Measurements from ENCODE around the gene GSTM4. TPM values are rescaled to one million over a fixed set of nuclear protein-coding genes. Genes with fewer than 3 reads are reported as not detected.
A peak's percentile ranks its signal among the peaks of the same experiment; 100 is the strongest.

The GSTM4 gene
- total RNA-seq, 4 donors from 2014 or later = 16.3 to 47.0 (median 35.2) TPM

DNA sequence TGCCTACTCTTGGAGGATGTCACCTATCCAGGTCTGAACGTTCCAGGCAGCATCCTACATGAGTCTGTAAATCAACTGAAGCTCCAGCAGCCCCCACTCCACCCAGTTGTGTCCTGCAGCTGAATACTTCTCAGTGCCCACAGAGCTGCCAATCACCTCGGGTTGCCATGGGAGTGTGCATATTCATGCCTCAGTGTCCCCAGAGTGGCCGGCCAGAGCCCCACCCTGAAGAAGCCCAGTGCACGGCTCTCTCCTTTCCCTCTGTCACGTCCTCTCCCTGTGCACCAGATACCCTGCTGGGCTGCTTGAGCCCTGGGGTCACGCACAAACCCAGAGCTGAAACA is 16.1 kb upstream of the GSTM4 start:
- Histone ChIP-seq H3K36me3 (no peaks in the 10 kb centered on the region), H3K27ac (no peak overlapping the region), H3K9me3 (no peaks in the 10 kb centered on the region), H3K27me3 (no peaks in the 10 kb centered on the region), H3K4me3 (no peak overlapping the region), H3K4me1 (peaks cover 0 to 29% (median 11%) of the 10 kb centered on the region in 4 donors)
- TF ChIP-seq, protein P1, sequence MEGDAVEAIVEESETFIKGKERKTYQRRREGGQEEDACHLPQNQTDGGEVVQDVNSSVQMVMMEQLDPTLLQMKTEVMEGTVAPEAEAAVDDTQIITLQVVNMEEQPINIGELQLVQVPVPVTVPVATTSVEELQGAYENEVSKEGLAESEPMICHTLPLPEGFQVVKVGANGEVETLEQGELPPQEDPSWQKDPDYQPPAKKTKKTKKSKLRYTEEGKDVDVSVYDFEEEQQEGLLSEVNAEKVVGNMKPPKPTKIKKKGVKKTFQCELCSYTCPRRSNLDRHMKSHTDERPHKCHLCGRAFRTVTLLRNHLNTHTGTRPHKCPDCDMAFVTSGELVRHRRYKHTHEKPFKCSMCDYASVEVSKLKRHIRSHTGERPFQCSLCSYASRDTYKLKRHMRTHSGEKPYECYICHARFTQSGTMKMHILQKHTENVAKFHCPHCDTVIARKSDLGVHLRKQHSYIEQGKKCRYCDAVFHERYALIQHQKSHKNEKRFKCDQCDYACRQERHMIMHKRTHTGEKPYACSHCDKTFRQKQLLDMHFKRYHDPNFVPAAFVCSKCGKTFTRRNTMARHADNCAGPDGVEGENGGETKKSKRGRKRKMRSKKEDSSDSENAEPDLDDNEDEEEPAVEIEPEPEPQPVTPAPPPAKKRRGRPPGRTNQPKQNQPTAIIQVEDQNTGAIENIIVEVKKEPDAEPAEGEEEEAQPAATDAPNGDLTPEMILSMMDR (IDR thresholded peaks at IDR 0.05) = no peak
- no peak for TF ChIP-seq POLR2A (IDR thresholded peaks at IDR 0.05)
- TF ChIP-seq EP300 (IDR thresholded peaks at IDR 0.05) = no peak
- peak in 1 of 2 donors; percentile 1 for DNase-seq (ENCODE audit: low spot score in 2 of 2)
- 43 to 58% methylated on average over 5 to 6 of the region's 6 CpGs for WGBS, 2 donors

DNA sequence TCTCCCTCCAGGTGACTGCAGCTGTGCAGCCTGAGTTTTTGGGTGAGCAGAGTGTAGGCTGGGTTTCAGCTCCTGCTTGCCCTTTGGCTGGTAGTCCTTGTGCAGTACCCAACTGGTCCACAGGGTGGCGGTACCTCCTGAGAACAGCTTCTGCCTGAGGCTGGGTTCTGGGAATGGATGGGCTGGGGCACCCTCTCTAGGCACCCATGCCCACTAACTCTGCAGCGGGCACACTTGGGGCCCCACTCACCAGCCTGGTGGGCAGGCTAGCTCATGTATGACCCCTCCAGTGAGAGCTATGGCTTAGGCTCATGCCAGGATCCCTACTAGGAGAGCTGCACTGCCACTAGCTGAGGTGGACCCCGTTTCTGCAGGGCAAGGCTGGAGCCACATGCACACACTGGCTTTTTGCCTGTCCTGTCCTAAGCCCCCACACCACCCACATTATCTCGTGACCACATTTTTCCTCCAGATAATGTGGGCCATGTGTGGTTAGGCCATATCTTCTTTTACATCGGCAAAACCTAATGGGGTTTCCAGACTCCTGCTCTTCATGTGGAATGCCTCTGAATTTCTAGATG is 15.5 kb upstream of the GSTM4 start:
- peak; percentile 89 to 97 for DNase-seq (ENCODE audit: low spot score in 2 of 2)
- TF ChIP-seq, protein P1 (IDR thresholded peaks at IDR 0.05) = peak; percentile 90 to 96 (median 95)
- TF ChIP-seq EP300 (IDR thresholded peaks at IDR 0.05) = no peak
- Histone ChIP-seq H3K4me3 (no peak overlapping the region), H3K9me3 (no peaks in the 10 kb centered on the region), H3K36me3 (no peaks in the 10 kb centered on the region), H3K27me3 (no peaks in the 10 kb centered on the region), H3K4me1 (peaks cover 0 to 29% (median 11%) of the 10 kb centered on the region in 4 donors), H3K27ac (no peak overlapping the region)
- WGBS, 2 donors = 40 to 47% methylated on average over 4 to 5 of the region's 5 CpGs

DNA sequence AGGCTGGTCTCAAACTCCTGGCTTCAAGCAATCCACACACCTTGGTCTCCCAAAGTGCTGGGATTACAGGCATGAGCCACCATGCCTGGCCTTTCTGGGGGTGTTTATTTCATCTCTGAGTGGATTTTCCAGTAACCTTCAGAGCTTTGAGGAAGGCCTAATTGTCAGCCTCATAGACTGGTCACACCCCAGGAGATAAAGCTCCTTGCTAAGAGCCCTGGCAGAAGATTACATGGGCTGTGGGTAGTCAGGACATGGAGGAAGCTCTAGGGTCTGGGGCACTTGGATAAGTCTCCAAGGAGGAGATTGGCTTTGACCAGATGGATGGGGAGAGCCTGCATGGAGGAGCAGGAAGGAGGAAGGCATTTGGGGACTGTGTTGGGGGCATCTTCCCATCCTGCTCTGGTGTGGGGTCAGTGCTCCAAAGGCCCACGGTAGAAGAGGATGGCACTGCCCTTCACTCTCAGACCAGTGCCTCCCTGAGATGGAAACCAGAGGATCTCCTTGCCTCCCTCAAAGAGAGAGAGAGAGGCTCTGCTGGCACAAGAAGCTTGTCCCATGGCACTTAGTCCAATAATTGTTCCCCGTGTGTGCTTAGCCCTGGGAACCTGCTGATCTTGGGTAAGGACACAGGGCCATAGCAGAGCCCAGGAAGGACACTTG is 14.7 kb upstream of the GSTM4 start:
- Histone ChIP-seq H3K4me1 (peaks cover 0 to 25% (median 6%) of the 10 kb centered on the region in 4 donors), H3K4me3 (no peak overlapping the region), H3K27ac (no peak overlapping the region), H3K9me3 (no peaks in the 10 kb centered on the region), H3K27me3 (no peaks in the 10 kb centered on the region), H3K36me3 (no peaks in the 10 kb centered on the region)
- peak in 1 of 2 donors; percentile 2 for DNase-seq (ENCODE audit: low spot score in 2 of 2)
- WGBS, 2 donors = 73 to 86% methylated on average over 2 of the region's 2 CpGs
- no peak for TF ChIP-seq POLR2A (IDR thresholded peaks at IDR 0.05)
- no peak for TF ChIP-seq EP300 (IDR thresholded peaks at IDR 0.05)

DNA sequence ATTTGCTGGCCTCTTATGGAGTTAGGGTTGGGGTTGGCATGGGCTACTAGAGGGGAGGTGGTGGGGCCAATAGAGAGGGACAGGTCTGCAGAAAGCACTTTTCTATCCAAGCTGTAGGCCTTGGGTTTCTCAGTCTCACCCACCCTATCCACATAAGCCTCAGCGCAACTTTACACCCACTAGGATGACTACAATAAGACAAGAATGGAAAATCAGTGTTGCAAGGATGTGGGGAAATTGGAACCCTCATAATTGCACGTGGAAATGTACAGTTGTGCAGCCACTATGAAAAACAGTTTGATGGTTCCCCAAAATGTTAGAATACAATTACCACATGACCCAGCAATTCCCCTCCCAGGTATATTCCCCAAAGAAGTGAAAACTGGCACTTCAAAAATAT is 14.0 kb upstream of the GSTM4 start:
- Histone ChIP-seq H3K27ac (no peak overlapping the region), H3K36me3 (no peaks in the 10 kb centered on the region), H3K27me3 (no peaks in the 10 kb centered on the region), H3K9me3 (no peaks in the 10 kb centered on the region), H3K4me3 (no peak overlapping the region), H3K4me1 (peaks cover 0 to 20% (median 3%) of the 10 kb centered on the region in 4 donors)
- no peak for DNase-seq (ENCODE audit: low spot score in 2 of 2)
- TF ChIP-seq POLR2A (IDR thresholded peaks at IDR 0.05) (no peak), EP300 (IDR thresholded peaks at IDR 0.05) (no peak)
- TF ChIP-seq, protein P1 (IDR thresholded peaks at IDR 0.05) = no peak
- WGBS, 2 donors = 67 to 84% methylated on average over 2 of the region's 2 CpGs

DNA sequence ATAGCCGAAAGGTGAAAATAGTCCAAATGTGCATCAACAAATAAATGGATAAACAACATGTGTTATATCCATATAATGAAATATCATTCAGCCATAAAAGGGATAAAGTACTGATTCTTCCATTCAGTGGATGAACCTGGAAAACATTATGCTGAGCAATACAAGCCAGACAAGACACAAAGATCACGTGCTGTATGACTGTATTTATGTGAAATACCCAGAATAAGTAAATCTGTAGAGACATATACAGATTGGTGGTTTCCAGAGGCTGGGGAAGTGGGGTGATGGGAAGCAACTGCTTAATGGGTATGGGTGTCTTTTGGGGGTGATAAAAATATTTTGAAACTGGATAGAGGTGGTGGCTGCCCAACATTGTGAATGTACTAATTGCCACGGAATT is 13.3 kb upstream of the GSTM4 start:
- TF ChIP-seq EP300 (IDR thresholded peaks at IDR 0.05) (no peak), POLR2A (IDR thresholded peaks at IDR 0.05) (no peak)
- TF ChIP-seq, protein P1 (IDR thresholded peaks at IDR 0.05) = no peak
- Histone ChIP-seq H3K36me3 (no peaks in the 10 kb centered on the region), H3K27ac (no peak overlapping the region), H3K4me3 (no peak overlapping the region), H3K9me3 (no peaks in the 10 kb centered on the region), H3K4me1 (peaks cover 0 to 20% (median 3%) of the 10 kb centered on the region in 4 donors), H3K27me3 (no peaks in the 10 kb centered on the region)
- WGBS, 2 donors = 72 to 81% methylated on average over 3 of the region's 3 CpGs
- peak in 1 of 2 donors; percentile 2 for DNase-seq (ENCODE audit: low spot score in 2 of 2)

Measured in tibial nerve (tissue), 4 donors.